HUDEP-2 (cell line): Measurements from ENCODE around the gene ADGRB2.

Experiments used
- DNase-seq, 76 experiments: peaks; one replicate each; lab custom pipeline; 2025; ENCODE audit not compliant: unreplicated experiment in 76 of 76; lab: John Stamatoyannopoulos, UW

Gene ADGRB2

GRCh38 chr1:31687601-31688000 is 76.5 kb downstream of the ADGRB2 start:
- no peak for DNase-seq

- no peak for DNase-seq
Observed at GRCh38 chr1:31685795-31686194, 78.3 kb downstream of the ADGRB2 start.

GRCh38 chr1:31683997-31684396 is 80.1 kb downstream of the ADGRB2 start:
- DNase-seq, result peak in 18 of 76 experiments; percentile 4 to 60 (median 20)

GRCh38 chr1:31681415-31681814 is 82.7 kb downstream of the ADGRB2 start:
- no peak for DNase-seq

GRCh38 chr1:31679676-31680230 is 84.4 kb downstream of the ADGRB2 start:
- DNase-seq, result no peak

GRCh38 chr1:31679091-31679490 is 85.0 kb downstream of the ADGRB2 start:
- no peak for DNase-seq

- no peak for DNase-seq
Observed at GRCh38 chr1:31678681-31679080, 85.5 kb downstream of the ADGRB2 start.

- no peak for DNase-seq
Observed at GRCh38 chr1:31677949-31678348, 86.2 kb downstream of the ADGRB2 start.

GRCh38 chr1:31677401-31677800 is 86.7 kb downstream of the ADGRB2 start:
- no peak for DNase-seq
